Endothelial cell (in vitro differentiated cells): ENCODE measurements around the gene EFCAB6. TPM values are rescaled to one million over a fixed set of nuclear protein-coding genes. Genes with fewer than 3 reads are reported as not detected.

Source experiments
- DNase-seq: peaks from one replicate; pipeline ENCODE4 v3.0.0; 2021; ENCODE audit warnings: low spot score
- H3K27ac Mint-ChIP-seq: one replicate; pipeline ENCODE4 v1.8.0; 2021; ENCODE audit warnings: mixed read lengths, inconsistent platforms; ENCODE audit not compliant: unreplicated experiment
- H3K27me3 Mint-ChIP-seq: one replicate; pipeline ENCODE4 v1.8.0; 2021; ENCODE audit warnings: mild to moderate bottlenecking, moderate library complexity, mixed read lengths, inconsistent platforms; ENCODE audit not compliant: unreplicated experiment
- H3K36me3 Mint-ChIP-seq: one replicate; pipeline ENCODE4 v1.8.0; 2021; ENCODE audit warnings: mild to moderate bottlenecking, low read depth, mixed read lengths, inconsistent platforms; ENCODE audit not compliant: unreplicated experiment
- H3K4me1 Mint-ChIP-seq: one replicate; pipeline ENCODE4 v1.8.0; 2021; ENCODE audit warnings: mild to moderate bottlenecking, mixed read lengths, inconsistent platforms; ENCODE audit not compliant: unreplicated experiment
- H3K4me3 Mint-ChIP-seq: one replicate; pipeline ENCODE4 v1.8.0; 2021; ENCODE audit warnings: mild to moderate bottlenecking, mixed read lengths, inconsistent platforms; ENCODE audit not compliant: unreplicated experiment
- H3K9me3 Mint-ChIP-seq: one replicate; pipeline ENCODE4 v1.8.0; 2021; ENCODE audit warnings: mixed read lengths, inconsistent platforms; ENCODE audit not compliant: unreplicated experiment
- CTCF ChIP-seq: fragments of 200-600 bp; sonication (generic); IDR thresholded peaks from one replicate; pipeline ENCODE4 v1.5.0; 2021; ENCODE audit warnings: antibody characterized with exemption; ENCODE audit not compliant: unreplicated experiment
- total RNA-seq: library from RNA; stranded (reverse); fragmentation: NEBNext Ultra II Directional; extraction: Animal tissue kit (Norgen Biotek cat#: 25700); gene quantifications from one replicate; pipeline ENCODE4 v1.2.1, GENCODE V29; 2021; ENCODE audit not compliant: unreplicated experiment

Gene EFCAB6
- total RNA-seq, 1 donor from 2014 or later = 0.69 TPM

- Mint-ChIP-seq H3K4me3 (no peak overlapping the region), H3K36me3 (no peaks in the 10 kb centered on the region), H3K27me3 (peaks cover 7% of the 10 kb centered on the region), H3K4me1 (no peaks in the 10 kb centered on the region), H3K27ac (no peak overlapping the region), H3K9me3 (no peaks in the 10 kb centered on the region)
- DNase-seq = no peak
- no peak for TF ChIP-seq CTCF
Measured at GRCh38 chr22:43490311-43490710, 321.8 kb downstream of the EFCAB6 start.

GRCh38 chr22:43488937-43489336 lies 323.2 kb downstream of the EFCAB6 start:
- Mint-ChIP-seq H3K4me1 (no peaks in the 10 kb centered on the region), H3K9me3 (no peaks in the 10 kb centered on the region), H3K4me3 (no peak overlapping the region), H3K27me3 (peaks cover 3% of the 10 kb centered on the region), H3K27ac (no peak overlapping the region), H3K36me3 (no peaks in the 10 kb centered on the region)
- no peak for DNase-seq
- TF ChIP-seq CTCF = no peak

DNA sequence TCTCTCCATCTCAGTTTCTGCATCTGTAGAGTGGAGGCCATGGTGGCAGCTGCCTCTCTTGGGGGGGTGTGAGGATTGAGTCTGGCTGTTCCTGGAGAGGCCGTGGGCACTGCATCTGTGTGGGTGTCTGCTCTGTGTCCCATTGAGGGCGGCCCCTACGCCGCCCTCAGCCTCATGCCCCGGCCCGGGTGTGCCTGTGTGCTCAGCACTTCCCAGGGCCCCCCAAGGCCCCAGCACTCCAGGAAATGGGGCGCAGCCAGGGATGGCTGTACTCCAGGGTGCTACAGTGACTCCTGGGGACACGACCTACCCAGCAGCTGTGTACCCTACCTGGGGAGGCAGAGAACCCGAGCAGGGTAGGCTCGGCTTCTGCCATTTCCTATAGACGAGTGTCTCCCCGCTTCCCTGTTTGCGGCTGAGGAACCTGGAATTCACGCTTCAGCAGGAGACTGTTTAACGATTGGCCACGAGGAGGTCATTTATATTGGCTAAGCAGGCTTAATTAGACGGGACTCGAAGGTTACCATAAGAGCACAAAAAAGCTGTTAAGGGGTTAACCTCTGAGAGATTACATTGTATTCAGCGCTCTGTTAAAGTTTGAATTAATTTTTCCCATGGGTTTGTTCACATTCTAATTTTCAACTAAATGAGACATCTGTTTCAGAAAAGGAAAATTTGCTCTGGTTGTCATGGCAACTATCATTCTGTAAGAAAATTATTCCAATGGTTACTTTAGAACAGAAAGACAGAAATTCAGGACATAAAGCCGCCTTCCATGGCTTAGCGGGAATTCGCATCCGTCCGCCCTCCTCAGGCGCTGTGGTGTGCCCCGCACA lies 323.9 kb downstream of the EFCAB6 start:
- no peak overlapping the region for H3K27ac Mint-ChIP-seq
- H3K27me3 Mint-ChIP-seq = peaks cover 3% of the 10 kb centered on the region
- no peaks in the 10 kb centered on the region for H3K36me3 Mint-ChIP-seq
- no peak overlapping the region for H3K4me3 Mint-ChIP-seq
- TF ChIP-seq CTCF = no peak
- no peaks in the 10 kb centered on the region for H3K9me3 Mint-ChIP-seq
- H3K4me1 Mint-ChIP-seq = no peaks in the 10 kb centered on the region
- no peak for DNase-seq

DNA sequence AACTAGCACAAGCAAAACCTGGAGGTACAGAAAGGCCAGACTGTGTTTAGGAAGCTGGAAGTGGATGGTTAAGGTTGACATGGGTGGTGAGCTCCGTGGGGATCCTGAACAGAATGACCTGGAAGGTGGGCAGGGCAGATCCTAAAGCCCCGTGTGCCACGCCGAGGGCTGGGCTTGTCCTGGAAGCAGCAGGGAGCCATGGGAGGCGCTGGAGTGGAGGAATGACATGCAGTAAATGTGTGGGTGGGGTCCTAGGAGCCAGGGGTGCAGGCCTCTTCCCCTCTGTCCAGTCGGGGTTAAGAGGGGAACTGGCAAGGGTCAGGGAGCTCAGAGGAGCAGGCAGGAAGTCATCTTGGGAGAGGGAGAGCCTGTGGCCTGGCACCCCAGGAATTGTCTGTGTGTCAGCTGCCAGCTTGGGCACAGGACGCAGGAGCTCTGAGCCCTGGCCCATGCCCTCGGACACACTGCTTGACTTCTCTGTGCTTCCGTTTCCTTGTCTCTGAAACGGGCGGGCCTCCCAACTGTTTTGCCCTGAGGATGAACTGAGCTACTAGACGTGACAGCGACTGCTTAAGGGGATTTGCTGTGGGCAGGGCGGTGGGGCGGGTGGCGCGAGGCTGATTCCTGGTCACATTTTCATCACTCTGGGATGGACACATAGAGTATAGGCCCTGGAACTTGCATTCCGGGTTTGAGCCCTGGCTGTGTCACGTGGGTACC lies 324.6 kb downstream of the EFCAB6 start:
- Mint-ChIP-seq H3K27ac (no peak overlapping the region), H3K36me3 (no peaks in the 10 kb centered on the region), H3K9me3 (no peaks in the 10 kb centered on the region), H3K4me1 (no peaks in the 10 kb centered on the region), H3K4me3 (no peak overlapping the region), H3K27me3 (peaks cover 3% of the 10 kb centered on the region)
- no peak for DNase-seq
- no peak for TF ChIP-seq CTCF
